Measurements from ENCODE around the gene CARS1. TPM values are rescaled to one million over a fixed set of nuclear protein-coding genes. Genes with fewer than 3 reads are reported as not detected.
A peak's percentile ranks its signal among the peaks of the same experiment; 100 is the strongest.

The CARS1 gene
- total RNA-seq, 4 donors from 2014 or later, result 41.7 to 59.9 (median 54.1) TPM

DNA sequence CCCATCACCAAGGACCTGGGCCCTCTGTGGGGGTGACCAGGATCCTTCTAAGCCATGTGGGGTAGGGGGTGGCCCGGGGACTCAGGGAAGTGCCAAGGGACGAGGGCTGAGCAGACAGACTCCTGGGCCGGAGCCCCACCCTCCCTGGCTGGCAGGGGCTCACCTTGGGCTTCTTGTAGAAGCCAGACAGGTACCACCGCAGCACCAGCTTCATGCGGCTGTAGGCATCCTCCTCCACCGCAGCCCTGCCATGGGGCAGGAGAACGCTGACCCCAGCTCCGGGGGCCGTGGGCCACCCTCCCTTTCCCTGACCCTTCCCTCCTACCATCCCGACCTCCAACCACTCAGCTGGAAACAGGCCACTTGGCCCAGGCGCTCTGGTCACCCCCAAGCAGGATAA is 45.9 kb upstream of the CARS1 start:
- Histone ChIP-seq H3K9me3 (no peaks in the 10 kb centered on the region), H3K36me3 (peaks cover 0 to 34% (median 0%) of the 10 kb centered on the region in 3 donors), H3K4me1 (no peaks in the 10 kb centered on the region), H3K27ac (no peak overlapping the region), H3K27me3 (no peaks in the 10 kb centered on the region), H3K4me3 (no peak overlapping the region)
- DNase-seq, result peak in 2 of 3 donors; percentile 38 to 45
- no peak for TF ChIP-seq POLR2A (IDR thresholded peaks at IDR 0.05)
- TF ChIP-seq, protein P1, sequence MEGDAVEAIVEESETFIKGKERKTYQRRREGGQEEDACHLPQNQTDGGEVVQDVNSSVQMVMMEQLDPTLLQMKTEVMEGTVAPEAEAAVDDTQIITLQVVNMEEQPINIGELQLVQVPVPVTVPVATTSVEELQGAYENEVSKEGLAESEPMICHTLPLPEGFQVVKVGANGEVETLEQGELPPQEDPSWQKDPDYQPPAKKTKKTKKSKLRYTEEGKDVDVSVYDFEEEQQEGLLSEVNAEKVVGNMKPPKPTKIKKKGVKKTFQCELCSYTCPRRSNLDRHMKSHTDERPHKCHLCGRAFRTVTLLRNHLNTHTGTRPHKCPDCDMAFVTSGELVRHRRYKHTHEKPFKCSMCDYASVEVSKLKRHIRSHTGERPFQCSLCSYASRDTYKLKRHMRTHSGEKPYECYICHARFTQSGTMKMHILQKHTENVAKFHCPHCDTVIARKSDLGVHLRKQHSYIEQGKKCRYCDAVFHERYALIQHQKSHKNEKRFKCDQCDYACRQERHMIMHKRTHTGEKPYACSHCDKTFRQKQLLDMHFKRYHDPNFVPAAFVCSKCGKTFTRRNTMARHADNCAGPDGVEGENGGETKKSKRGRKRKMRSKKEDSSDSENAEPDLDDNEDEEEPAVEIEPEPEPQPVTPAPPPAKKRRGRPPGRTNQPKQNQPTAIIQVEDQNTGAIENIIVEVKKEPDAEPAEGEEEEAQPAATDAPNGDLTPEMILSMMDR (IDR thresholded peaks at IDR 0.05), result no peak

DNA sequence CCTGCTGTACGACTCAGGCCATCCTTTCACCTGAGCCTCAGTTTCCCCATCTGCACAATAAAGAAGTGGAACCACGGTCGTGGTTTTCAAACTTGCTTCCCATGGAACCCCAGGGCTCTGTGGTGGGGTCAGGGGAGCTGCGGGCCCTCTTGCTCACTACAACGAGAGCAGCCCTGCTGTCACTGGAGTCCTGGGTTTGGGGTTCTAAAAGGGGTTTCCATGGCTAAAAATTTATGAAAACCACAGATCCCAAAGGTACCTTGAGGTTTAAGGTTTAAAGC is 45.4 kb upstream of the CARS1 start:
- H3K4me1 ChIP-seq, result no peaks in the 10 kb centered on the region
- H3K9me3 ChIP-seq, result no peaks in the 10 kb centered on the region
- DNase-seq, result peak in 1 of 3 donors; percentile 29
- TF ChIP-seq, protein P1 (IDR thresholded peaks at IDR 0.05), result no peak
- TF ChIP-seq POLR2A (IDR thresholded peaks at IDR 0.05), result no peak
- H3K4me3 ChIP-seq, result no peak overlapping the region
- no peak overlapping the region for H3K27ac ChIP-seq
- no peaks in the 10 kb centered on the region for H3K27me3 ChIP-seq
- peaks cover 0 to 31% (median 0%) of the 10 kb centered on the region in 3 donors for H3K36me3 ChIP-seq

DNA sequence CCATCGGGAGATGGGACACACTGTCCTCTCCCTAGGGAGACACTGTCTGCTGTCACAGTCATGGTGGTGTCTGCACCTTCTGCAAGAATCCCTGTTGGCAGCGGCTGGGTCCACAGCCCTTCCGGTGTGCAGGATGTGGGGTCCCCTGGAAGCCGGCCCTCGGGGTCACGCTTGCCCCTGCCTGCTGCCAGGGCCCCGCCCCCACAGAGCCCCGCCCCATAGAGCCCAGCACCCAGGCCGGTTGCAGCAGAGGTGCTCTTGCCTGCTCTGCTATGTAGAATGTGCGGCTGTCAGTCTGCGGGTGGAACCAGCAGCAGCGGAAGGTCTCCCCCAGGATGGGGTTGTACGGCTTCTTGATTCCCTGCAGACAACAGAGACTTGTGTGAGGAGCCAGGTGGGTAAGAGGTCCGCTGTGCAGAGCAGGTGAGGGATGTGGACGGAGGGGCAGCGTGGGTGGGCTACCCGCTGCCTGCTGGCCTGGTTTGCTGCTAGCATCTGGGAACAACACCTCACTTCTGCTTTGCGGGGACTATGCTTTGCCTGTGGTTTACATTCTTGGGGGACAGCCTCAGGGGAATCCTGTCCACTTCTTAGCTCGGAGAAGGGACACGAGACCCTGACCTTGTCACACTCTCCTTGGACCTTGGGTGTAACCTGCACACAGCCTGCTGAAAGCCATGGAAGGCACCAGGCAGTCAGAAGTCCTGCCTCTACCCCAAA is 44.9 kb upstream of the CARS1 start:
- Histone ChIP-seq H3K27me3 (no peaks in the 10 kb centered on the region), H3K4me3 (no peak overlapping the region), H3K9me3 (no peaks in the 10 kb centered on the region), H3K27ac (no peak overlapping the region), H3K36me3 (peaks cover 0 to 29% (median 0%) of the 10 kb centered on the region in 3 donors), H3K4me1 (no peaks in the 10 kb centered on the region)
- peak in 2 of 3 donors; percentile 39 to 40 for DNase-seq
- no peak for TF ChIP-seq POLR2A (IDR thresholded peaks at IDR 0.05)
- TF ChIP-seq, protein P1 (IDR thresholded peaks at IDR 0.05), result no peak

DNA sequence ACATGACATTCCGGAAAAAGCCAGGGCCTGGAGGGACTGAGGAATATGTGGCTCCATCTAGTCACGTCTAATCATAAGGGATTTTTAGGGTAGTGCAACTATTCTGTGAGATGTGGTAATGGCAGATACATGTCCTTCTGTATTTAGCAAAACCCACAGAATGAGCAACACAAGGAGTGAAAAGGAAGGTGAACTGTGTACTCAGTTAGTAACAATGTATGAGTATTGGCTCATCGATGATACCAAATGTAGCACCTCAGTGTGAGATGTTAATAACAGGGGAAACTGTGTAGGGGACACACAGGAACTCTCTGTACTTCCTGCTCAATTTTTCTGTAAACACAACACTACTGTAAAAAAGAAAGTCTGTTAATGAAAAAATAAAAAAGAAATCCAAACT is 42.0 kb upstream of the CARS1 start:
- Histone ChIP-seq H3K36me3 (peaks cover 0 to 14% (median 0%) of the 10 kb centered on the region in 3 donors), H3K27ac (no peak overlapping the region), H3K27me3 (no peaks in the 10 kb centered on the region), H3K4me1 (no peaks in the 10 kb centered on the region), H3K4me3 (no peak overlapping the region), H3K9me3 (no peaks in the 10 kb centered on the region)
- no peak for DNase-seq
- no peak for TF ChIP-seq POLR2A (IDR thresholded peaks at IDR 0.05)
- TF ChIP-seq, protein P1 (IDR thresholded peaks at IDR 0.05), result no peak

DNA sequence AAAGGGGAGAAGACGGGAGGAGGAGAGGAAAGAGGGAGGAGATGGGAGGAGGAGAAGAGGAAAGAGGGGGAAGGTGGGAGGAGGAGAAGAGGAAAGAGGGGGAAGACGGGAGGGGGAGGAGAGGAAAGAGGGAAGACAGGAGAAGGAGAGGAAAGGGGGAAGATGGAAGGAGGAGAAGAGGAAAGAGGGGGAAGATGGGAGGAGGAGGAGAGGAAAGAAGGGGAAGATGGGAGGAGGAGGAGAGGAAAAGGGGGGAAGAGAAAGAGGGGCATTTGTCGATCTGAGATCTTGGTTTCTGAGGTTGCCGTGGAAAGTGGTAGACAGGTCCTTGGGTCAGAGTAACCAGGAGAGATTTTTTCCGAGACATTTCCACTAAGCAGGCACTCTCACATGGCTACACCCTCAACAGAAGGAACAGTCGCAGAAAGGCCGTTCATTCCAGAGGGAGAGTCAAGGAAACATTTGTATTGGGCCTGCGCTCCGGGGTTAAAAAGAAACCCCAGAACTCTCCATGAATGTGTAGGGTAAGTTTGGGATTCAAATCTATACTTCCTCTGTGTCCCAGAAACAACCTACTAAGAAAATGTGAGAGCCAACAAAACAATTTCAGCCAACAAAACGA is 39.8 kb upstream of the CARS1 start:
- Histone ChIP-seq H3K27ac (no peak overlapping the region), H3K4me1 (no peaks in the 10 kb centered on the region), H3K36me3 (peaks cover 0 to 24% (median 0%) of the 10 kb centered on the region in 3 donors), H3K4me3 (no peak overlapping the region), H3K9me3 (no peaks in the 10 kb centered on the region), H3K27me3 (no peaks in the 10 kb centered on the region)
- peak in 2 of 3 donors; percentile 1 to 23 for DNase-seq
- no peak for TF ChIP-seq POLR2A (IDR thresholded peaks at IDR 0.05)
- TF ChIP-seq, protein P1 (IDR thresholded peaks at IDR 0.05), result no peak

Data from Peyer's patch (tissue), 4 donors.